Measurements from ENCODE around the gene KIF13A. TPM values are rescaled to one million over a fixed set of nuclear protein-coding genes. Genes with fewer than 3 reads are reported as not detected.

KIF13A gene
- total and polyA plus RNA-seq, 12 donors, result 17.4 to 91.6 (median 52.3) TPM

DNA sequence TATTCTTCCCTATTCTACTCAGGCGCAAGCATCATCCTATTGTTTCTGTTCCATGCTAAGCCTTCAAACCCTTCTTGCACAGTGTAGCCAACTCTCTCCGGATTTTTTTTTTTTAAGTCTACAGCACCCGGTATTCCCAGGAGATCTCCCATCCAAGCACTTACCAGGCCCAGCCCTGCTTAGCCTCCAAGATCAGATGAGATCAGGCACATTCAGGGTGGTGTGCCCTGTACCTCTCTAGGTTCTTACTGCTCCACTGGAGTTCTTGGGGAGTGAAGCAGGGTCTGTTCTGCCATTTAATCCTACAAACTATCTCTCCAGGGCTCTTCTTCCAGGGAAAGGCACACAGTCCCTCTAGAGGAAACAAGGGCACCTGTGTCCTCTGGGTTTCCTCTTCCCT lies 265.8 kb downstream of the KIF13A start:
- 60 to 81% (median 74%) methylated on average over 3 of the region's 3 CpGs for WGBS, 4 donors
- TF ChIP-seq, protein P1, sequence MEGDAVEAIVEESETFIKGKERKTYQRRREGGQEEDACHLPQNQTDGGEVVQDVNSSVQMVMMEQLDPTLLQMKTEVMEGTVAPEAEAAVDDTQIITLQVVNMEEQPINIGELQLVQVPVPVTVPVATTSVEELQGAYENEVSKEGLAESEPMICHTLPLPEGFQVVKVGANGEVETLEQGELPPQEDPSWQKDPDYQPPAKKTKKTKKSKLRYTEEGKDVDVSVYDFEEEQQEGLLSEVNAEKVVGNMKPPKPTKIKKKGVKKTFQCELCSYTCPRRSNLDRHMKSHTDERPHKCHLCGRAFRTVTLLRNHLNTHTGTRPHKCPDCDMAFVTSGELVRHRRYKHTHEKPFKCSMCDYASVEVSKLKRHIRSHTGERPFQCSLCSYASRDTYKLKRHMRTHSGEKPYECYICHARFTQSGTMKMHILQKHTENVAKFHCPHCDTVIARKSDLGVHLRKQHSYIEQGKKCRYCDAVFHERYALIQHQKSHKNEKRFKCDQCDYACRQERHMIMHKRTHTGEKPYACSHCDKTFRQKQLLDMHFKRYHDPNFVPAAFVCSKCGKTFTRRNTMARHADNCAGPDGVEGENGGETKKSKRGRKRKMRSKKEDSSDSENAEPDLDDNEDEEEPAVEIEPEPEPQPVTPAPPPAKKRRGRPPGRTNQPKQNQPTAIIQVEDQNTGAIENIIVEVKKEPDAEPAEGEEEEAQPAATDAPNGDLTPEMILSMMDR (IDR thresholded peaks at IDR 0.05), result no peak
- no peak for TF ChIP-seq POLR2A (IDR thresholded peaks at IDR 0.05)

DNA sequence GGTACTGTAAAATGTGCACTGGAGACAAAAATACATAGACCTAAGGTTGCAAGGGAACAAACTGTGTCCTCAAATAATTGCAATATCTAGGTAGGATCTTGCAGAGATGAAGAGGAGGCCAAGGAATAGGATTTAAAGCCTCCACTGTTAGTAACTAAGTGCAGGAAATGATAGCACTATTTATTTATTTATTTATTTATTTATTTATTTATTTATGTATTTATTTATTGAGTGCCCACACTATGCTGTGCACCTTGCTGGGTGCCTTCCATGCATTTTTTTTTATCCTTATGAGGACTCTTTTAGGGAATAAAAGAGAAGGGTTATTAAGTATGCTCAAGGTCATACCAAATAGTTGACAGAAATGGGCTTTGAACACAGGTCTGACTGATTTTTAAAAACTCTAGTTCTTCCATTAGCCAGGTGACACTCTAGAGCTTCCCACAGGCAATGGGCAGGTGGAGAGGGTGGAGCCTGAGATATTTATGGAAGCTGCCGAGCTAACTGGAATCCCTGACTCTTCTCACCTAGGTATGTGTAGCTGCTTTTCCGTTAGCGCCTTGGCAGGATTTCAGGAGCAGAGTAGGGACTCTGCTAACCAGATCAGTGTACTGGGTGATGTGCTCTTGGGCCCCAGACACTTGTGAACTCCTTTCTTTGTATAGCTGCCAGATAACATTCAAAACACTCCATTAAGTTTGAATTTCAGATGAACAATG lies 268.0 kb downstream of the KIF13A start:
- Histone ChIP-seq H3K9me3 (replicated peaks in 1 of 3) (no peaks in the 10 kb centered on the region), H3K27ac (no peak overlapping the region), H3K4me1 (replicated peaks in 1 of 2) (no peaks in the 10 kb centered on the region), H3K4me3 (no peak overlapping the region), H3K27me3 (no peaks in the 10 kb centered on the region), H3K36me3 (replicated peaks in 1 of 2) (no peaks in the 10 kb centered on the region)
- TF ChIP-seq POLR2A (IDR thresholded peaks at IDR 0.05), result no peak
- TF ChIP-seq, protein P1 (IDR thresholded peaks at IDR 0.05), result no peak
- intact Hi-C loops (cut with DNase I), result no loop called here
- no peak for DNase-seq
- WGBS, 4 donors, result 33 to 56% (median 54%) methylated on average over 3 of the region's 3 CpGs

More for the DNA sequence above, 265.8 kb downstream of the KIF13A start:
- Histone ChIP-seq H3K27me3 (no peaks in the 10 kb centered on the region), H3K4me3 (no peak overlapping the region), H3K36me3 (replicated peaks in 1 of 2) (no peaks in the 10 kb centered on the region), H3K4me1 (replicated peaks in 1 of 2) (no peaks in the 10 kb centered on the region), H3K9me3 (replicated peaks in 1 of 3) (no peaks in the 10 kb centered on the region), H3K27ac (no peak overlapping the region)
- intact Hi-C loops (cut with DNase I), result no loop called here
- DNase-seq, result no peak

DNA sequence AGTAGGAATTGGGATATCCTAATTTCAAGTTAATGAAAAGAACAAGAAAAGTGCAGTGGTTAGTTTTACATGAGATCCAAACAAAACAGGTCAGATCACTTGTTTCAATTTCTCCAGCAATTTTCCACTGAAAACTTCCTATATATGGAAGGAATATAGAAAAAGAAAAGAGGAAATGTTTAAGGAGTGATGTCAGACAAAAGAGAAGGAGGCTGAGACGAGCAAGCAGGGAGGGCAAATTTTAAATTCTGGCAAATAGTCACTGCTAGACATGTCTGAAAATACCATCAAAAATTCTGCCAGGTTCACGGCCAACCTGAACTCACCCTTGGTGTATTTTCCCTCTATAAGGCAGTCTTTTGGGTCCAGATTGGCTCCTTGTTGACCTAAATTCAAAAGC lies 271.2 kb downstream of the KIF13A start:
- DNase-seq, result no peak
- WGBS, 4 donors, result 53 to 68% (median 58%) methylated on average over 2 of the region's 2 CpGs
- Histone ChIP-seq H3K4me3 (no peak overlapping the region), H3K4me1 (replicated peaks in 1 of 2) (no peaks in the 10 kb centered on the region), H3K36me3 (replicated peaks in 1 of 2) (no peaks in the 10 kb centered on the region), H3K27ac (no peak overlapping the region), H3K27me3 (no peaks in the 10 kb centered on the region), H3K9me3 (replicated peaks in 1 of 3) (no peaks in the 10 kb centered on the region)
- intact Hi-C loops (cut with DNase I), result no loop called here
- TF ChIP-seq POLR2A (IDR thresholded peaks at IDR 0.05), result no peak
- TF ChIP-seq, protein P1 (IDR thresholded peaks at IDR 0.05), result no peak

DNA sequence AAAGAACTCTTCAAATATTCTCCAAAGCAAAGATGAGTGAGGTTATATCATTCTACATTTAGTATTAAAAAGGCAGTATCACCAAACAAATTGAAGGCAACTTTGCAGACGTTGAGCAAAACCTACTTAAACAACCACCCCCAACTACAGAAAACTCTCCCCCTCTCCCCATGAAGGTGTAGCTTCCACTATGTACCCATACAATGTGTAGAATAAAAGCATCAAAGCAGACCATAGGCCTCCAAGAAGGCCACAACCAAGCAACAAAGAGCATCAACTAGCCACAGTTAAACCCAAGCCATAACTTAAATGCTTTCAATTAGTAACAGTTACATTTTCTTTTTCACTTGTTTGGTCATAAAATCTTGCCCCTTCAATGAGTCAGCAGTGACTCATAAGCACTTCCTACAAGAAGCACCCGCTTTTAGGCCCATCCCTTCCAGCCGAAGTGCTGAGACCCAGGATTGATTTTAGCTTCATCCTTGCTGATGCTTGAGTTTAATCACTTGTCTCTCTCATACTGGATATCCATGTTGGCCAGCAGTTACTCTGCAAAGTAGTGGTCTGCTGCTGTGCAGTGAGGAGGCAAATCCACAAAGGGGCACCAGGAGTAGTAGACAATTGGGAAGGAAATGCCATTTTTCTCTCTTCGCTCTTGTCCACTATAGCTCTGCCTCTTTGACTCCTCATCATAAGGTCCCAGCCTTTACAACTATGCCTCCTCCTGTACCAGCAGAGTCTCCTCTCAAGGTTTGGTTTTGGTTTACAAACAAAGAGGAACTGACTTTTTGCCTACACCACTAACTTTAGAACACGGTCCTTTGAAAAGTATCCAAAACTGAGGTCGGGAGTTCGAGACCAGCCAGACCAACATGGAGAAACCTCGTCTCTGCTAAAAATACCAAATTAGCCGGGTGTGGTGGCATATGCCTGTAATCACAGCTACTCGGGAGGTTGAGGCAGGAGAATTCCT lies 272.3 kb downstream of the KIF13A start:
- 62 to 67% (median 65%) methylated on average over 9 to 10 of the region's 10 CpGs for WGBS, 4 donors
- Histone ChIP-seq H3K9me3 (replicated peaks in 1 of 3) (no peaks in the 10 kb centered on the region), H3K4me3 (no peak overlapping the region), H3K36me3 (replicated peaks in 1 of 2) (no peaks in the 10 kb centered on the region), H3K27ac (peak overlapping the region in 1 of 5 donors; percentile 26), H3K27me3 (no peaks in the 10 kb centered on the region), H3K4me1 (replicated peaks in 1 of 2) (no peaks in the 10 kb centered on the region)
- intact Hi-C loops (cut with DNase I), result no loop called here
- peak in 2 of 7 donors; percentile 29 to 40 for DNase-seq
- TF ChIP-seq, protein P1 (IDR thresholded peaks at IDR 0.05), result no peak
- no peak for TF ChIP-seq POLR2A (IDR thresholded peaks at IDR 0.05)
